ENCODE data around the gene PCID2.
"Not testable (repeated sequence)": the region's sequence is repeated elsewhere in the genome, so short reads cannot be mapped to it uniquely, and the experiment has no call there.

The PCID2 gene

DNA sequence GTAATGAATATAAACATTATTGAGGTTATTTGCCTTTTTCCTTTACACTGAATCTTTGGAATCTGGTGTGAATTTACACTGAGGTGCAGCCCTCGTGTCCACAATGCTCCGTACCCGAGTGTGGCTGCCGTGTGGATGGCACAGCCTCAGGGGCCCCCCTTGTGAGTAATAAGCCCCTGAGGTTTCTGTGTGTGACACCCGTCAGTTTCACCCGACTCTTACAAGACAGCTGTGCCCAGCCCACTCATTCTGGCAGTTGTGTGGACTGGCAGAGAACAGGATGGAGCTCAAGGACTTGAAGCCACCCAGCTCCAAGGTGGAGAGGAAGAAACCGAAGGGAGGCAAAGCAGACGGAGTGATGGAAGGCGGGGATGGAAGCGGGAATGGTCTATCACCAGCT is 42.2 kb downstream of the PCID2 start:
- Histone ChIP-seq H2BK120ac (ENCODE audit: low read depth, low read length) (no peak overlapping the region), H4K8ac (ENCODE audit: low read depth, low read length) (no peak overlapping the region), H3K79me1 (ENCODE audit: low read length) (no peaks in the 10 kb centered on the region), H3K36me3 (ENCODE audit: control insufficient read depth, insufficient read depth, low read length) (peaks cover 2% of the 10 kb centered on the region), H2AK5ac (ENCODE audit: low read length) (no peak overlapping the region), H3K4me1 (ENCODE audit: control insufficient read depth, low read depth, low read length) (peaks cover 4% of the 10 kb centered on the region), H2BK15ac (replicated peaks; ENCODE audit: low read depth) (no peak overlapping the region), H3K23ac (ENCODE audit: low read length) (no peak overlapping the region), H3K18ac (ENCODE audit: low read length) (no peak overlapping the region), H3K4me3 (ENCODE audit: low read length) (no peak overlapping the region), H3K27ac (ENCODE audit: low read depth, low read length) (no peak overlapping the region), H3K27me3 (ENCODE audit: insufficient read depth, low read length, poor library complexity) (no peaks in the 10 kb centered on the region), H3K56ac (ENCODE audit: low read length) (no peak overlapping the region), H3K4ac (ENCODE audit: low read depth, low read length) (no peak overlapping the region), H3K4me2 (ENCODE audit: low read length) (no peak overlapping the region), H3K9ac (ENCODE audit: low read length) (no peak overlapping the region), H4K5ac (ENCODE audit: low read length) (no peak overlapping the region), H2BK5ac (ENCODE audit: low read length) (no peak overlapping the region), H3K79me2 (ENCODE audit: control insufficient read depth, insufficient read depth, low read length) (no peaks in the 10 kb centered on the region)
- DNase-seq = no peak
- WGBS (ENCODE audit: extremely low coverage, insufficient coverage, low lambda C conversion rate) = no CpG with 5 or more reads among the region's 10 CpGs

DNA sequence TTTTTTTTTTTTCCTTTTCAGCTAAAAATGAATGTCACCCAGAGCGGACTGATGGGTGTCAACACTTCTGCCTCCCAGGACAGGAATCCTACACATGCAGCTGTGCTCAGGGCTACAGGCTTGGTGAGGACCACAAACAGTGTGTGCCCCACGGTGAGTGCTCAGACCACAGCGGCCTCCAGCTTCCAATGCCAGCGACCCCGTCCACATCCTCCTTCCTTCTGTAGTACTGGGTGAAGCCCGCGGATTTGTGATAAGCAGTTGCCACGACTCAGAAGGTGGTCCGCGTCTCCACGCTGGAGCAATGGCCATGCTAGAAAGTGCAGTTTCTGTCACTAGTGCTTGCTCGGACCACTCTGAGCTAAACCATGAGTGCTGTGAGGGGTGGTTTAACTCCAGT is 44.0 kb downstream of the PCID2 start:
- Histone ChIP-seq H3K4ac (ENCODE audit: low read depth, low read length) (no peak overlapping the region), H3K4me1 (ENCODE audit: control insufficient read depth, low read depth, low read length) (peaks cover 2% of the 10 kb centered on the region), H3K4me2 (ENCODE audit: low read length) (no peak overlapping the region), H3K79me2 (ENCODE audit: control insufficient read depth, insufficient read depth, low read length) (no peaks in the 10 kb centered on the region), H4K8ac (ENCODE audit: low read depth, low read length) (no peak overlapping the region), H3K18ac (ENCODE audit: low read length) (no peak overlapping the region), H3K23ac (ENCODE audit: low read length) (no peak overlapping the region), H4K5ac (ENCODE audit: low read length) (no peak overlapping the region), H2BK5ac (ENCODE audit: low read length) (no peak overlapping the region), H3K4me3 (ENCODE audit: low read length) (no peak overlapping the region), H3K9ac (ENCODE audit: low read length) (no peak overlapping the region), H3K79me1 (ENCODE audit: low read length) (no peaks in the 10 kb centered on the region), H2AK5ac (ENCODE audit: low read length) (no peak overlapping the region), H3K27me3 (ENCODE audit: insufficient read depth, low read length, poor library complexity) (no peaks in the 10 kb centered on the region), H3K56ac (ENCODE audit: low read length) (no peak overlapping the region), H2BK15ac (replicated peaks; ENCODE audit: low read depth) (no peak overlapping the region), H3K27ac (ENCODE audit: low read depth, low read length) (no peak overlapping the region), H3K36me3 (ENCODE audit: control insufficient read depth, insufficient read depth, low read length) (peaks cover 2% of the 10 kb centered on the region), H2BK120ac (ENCODE audit: low read depth, low read length) (no peak overlapping the region)
- DNase-seq = no peak
- no CpG with 5 or more reads among the region's 12 CpGs for WGBS (ENCODE audit: extremely low coverage, insufficient coverage, low lambda C conversion rate)

DNA sequence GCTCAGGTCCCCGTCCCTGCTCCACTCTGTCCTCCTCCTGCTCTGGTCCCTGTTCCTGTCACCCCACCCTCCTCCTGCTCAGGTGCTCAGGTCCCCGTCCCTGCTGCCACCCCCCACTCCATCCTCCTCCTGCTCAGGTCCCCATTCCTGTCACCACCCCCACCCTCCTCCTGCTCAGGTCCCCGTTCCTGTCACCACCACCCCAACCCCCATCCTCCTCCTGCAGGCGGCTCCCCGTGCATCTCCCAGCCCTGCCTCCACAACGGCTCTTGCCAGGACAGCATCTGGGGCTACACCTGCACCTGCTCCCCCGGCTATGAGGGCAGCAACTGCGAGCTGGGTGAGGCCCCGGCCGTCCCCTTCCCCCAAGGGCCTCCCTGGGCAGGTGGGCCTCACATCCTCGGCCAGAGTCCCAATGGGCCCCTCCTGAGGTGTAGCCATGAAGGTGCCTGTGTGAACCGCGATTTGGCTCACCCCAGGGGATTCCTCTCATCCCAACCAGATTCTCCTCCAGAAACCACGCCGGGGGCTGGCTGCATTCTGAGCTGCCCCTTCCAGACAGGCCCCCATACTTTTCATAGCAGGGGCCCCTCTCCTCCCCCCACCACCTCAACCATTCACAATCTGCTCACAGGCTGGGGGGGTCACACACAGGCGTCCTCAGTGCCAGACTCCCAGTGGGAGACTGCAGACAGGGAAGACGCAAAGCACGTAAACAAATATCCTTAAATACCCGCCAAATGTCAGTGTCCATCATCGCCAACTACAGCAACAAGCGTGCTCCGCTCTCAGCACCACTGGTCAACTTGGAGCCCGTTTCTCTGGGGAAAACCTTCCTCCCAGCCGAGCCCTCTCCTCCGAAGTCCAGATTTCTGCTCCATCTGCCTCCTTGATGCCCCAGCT is 45.4 kb downstream of the PCID2 start:
- Histone ChIP-seq H3K79me1 (ENCODE audit: low read length) (no peaks in the 10 kb centered on the region), H2BK15ac (replicated peaks; ENCODE audit: low read depth) (no peak overlapping the region), H3K4me2 (ENCODE audit: low read length) (no peak overlapping the region), H3K23ac (ENCODE audit: low read length) (no peak overlapping the region), H2AK5ac (ENCODE audit: low read length) (no peak overlapping the region), H3K36me3 (ENCODE audit: control insufficient read depth, insufficient read depth, low read length) (no peaks in the 10 kb centered on the region), H3K9ac (ENCODE audit: low read length) (no peak overlapping the region), H3K4me3 (ENCODE audit: low read length) (no peak overlapping the region), H3K18ac (ENCODE audit: low read length) (no peak overlapping the region), H4K8ac (ENCODE audit: low read depth, low read length) (no peak overlapping the region), H4K5ac (ENCODE audit: low read length) (no peak overlapping the region), H3K27me3 (ENCODE audit: insufficient read depth, low read length, poor library complexity) (no peaks in the 10 kb centered on the region), H3K79me2 (ENCODE audit: control insufficient read depth, insufficient read depth, low read length) (no peaks in the 10 kb centered on the region), H2BK120ac (ENCODE audit: low read depth, low read length) (no peak overlapping the region), H3K56ac (ENCODE audit: low read length) (no peak overlapping the region), H3K4me1 (ENCODE audit: control insufficient read depth, low read depth, low read length) (peaks cover 2% of the 10 kb centered on the region), H2BK5ac (ENCODE audit: low read length) (no peak overlapping the region), H3K4ac (ENCODE audit: low read depth, low read length) (no peak overlapping the region), H3K27ac (ENCODE audit: low read depth, low read length) (no peak overlapping the region)
- no peak for DNase-seq
- no CpG with 5 or more reads among the region's 25 CpGs for WGBS (ENCODE audit: extremely low coverage, insufficient coverage, low lambda C conversion rate)

DNA sequence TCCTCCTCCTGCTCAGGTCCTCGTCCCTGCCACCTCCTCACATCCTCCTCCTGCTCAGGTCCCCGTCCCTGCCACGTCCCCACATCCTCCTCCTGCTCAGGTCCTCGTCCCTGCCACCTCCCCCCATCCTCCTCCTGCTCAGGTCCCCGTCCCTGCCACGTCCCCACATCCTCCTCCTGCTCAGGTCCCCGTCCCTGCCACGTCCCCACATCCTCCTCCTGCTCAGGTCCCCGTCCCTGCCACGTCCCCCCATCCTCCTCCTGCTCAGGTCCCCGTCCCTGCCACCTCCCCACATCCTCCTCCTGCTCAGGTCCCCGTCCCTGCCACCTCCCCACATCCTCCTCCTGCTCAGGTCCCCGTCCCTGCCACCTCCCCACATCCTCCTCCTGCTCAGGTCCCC is 46.5 kb downstream of the PCID2 start:
- not testable (repeated sequence) for H2BK120ac ChIP-seq (ENCODE audit: low read depth, low read length); DNase-seq; H3K4me1 ChIP-seq (ENCODE audit: control insufficient read depth, low read depth, low read length); H3K27me3 ChIP-seq (ENCODE audit: insufficient read depth, low read length, poor library complexity); H3K36me3 ChIP-seq (ENCODE audit: control insufficient read depth, insufficient read depth, low read length); H3K4me3 ChIP-seq (ENCODE audit: low read length); H3K18ac ChIP-seq (ENCODE audit: low read length); H2BK5ac ChIP-seq (ENCODE audit: low read length); H3K4me2 ChIP-seq (ENCODE audit: low read length); H4K8ac ChIP-seq (ENCODE audit: low read depth, low read length); H3K23ac ChIP-seq (ENCODE audit: low read length); H3K9ac ChIP-seq (ENCODE audit: low read length); H3K4ac ChIP-seq (ENCODE audit: low read depth, low read length); H3K56ac ChIP-seq (ENCODE audit: low read length); H2BK15ac ChIP-seq (replicated peaks; ENCODE audit: low read depth); H3K79me1 ChIP-seq (ENCODE audit: low read length); H3K79me2 ChIP-seq (ENCODE audit: control insufficient read depth, insufficient read depth, low read length); H2AK5ac ChIP-seq (ENCODE audit: low read length); H4K5ac ChIP-seq (ENCODE audit: low read length); H3K27ac ChIP-seq (ENCODE audit: low read depth, low read length)
- no CpG with 5 or more reads among the region's 13 CpGs for WGBS (ENCODE audit: extremely low coverage, insufficient coverage, low lambda C conversion rate)

DNA sequence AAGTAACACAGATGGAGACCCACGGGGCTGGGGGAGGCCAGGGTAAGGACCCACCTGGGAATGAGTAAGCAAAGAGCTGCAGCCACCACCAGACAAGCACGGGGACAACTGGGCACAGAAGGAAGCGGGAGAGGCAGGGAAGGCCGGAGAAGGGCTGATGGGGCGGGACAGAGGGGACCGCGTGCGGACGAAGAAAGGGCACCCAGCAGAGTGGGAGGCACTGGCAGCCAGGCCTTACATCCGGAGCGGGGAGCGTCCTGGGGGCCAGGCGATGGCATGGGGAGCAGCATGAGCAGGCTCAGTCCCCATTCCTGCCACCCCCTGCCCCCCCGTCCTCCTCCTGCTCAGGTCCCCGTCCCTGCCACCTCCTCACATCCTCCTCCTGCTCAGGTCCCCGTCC is 47.0 kb downstream of the PCID2 start:
- WGBS (ENCODE audit: extremely low coverage, insufficient coverage, low lambda C conversion rate) = no CpG with 5 or more reads among the region's 16 CpGs
- no peak overlapping the region for H3K4me3 ChIP-seq (ENCODE audit: low read length)
- no peaks in the 10 kb centered on the region for H3K79me1 ChIP-seq (ENCODE audit: low read length)
- H3K27me3 ChIP-seq (ENCODE audit: insufficient read depth, low read length, poor library complexity) = no peaks in the 10 kb centered on the region
- peaks cover 4% of the 10 kb centered on the region for H3K4me1 ChIP-seq (ENCODE audit: control insufficient read depth, low read depth, low read length)
- no peak overlapping the region for H2BK5ac ChIP-seq (ENCODE audit: low read length)
- no peak overlapping the region for H2BK15ac ChIP-seq (replicated peaks; ENCODE audit: low read depth)
- no peak overlapping the region for H2AK5ac ChIP-seq (ENCODE audit: low read length)
- no peak overlapping the region for H3K23ac ChIP-seq (ENCODE audit: low read length)
- no peak overlapping the region for H2BK120ac ChIP-seq (ENCODE audit: low read depth, low read length)
- no peak overlapping the region for H3K4ac ChIP-seq (ENCODE audit: low read depth, low read length)
- H3K4me2 ChIP-seq (ENCODE audit: low read length) = no peak overlapping the region
- H3K9ac ChIP-seq (ENCODE audit: low read length) = no peak overlapping the region
- no peak overlapping the region for H3K27ac ChIP-seq (ENCODE audit: low read depth, low read length)
- H3K56ac ChIP-seq (ENCODE audit: low read length) = peak overlapping the region; percentile 56
- peak overlapping the region; percentile 28 for H3K18ac ChIP-seq (ENCODE audit: low read length)
- DNase-seq = no peak
- H3K79me2 ChIP-seq (ENCODE audit: control insufficient read depth, insufficient read depth, low read length) = no peaks in the 10 kb centered on the region
- H4K8ac ChIP-seq (ENCODE audit: low read depth, low read length) = no peak overlapping the region
- no peak overlapping the region for H4K5ac ChIP-seq (ENCODE audit: low read length)
- no peaks in the 10 kb centered on the region for H3K36me3 ChIP-seq (ENCODE audit: control insufficient read depth, insufficient read depth, low read length)

DNA sequence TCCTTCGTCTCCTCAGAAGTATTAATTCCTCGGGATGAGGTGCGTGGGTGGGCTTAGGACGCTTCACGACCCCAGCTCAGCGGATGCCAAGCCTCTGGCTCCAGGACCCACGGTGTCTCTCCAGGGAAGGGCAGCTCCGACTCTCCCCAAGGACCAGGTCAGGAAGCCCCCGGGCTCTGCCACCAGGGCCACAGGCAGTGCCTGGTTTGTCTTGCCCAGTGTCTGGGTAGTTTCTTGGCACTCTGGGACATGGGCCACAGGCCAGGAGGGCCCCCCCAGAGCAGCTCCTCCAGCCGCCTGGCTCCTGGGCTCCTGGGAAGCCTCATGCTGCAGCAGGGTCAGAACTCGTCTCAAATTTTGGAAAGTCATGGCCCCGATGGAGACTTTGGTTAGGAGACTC is 47.5 kb downstream of the PCID2 start:
- no CpG with 5 or more reads among the region's 12 CpGs for WGBS (ENCODE audit: extremely low coverage, insufficient coverage, low lambda C conversion rate)
- H3K4ac ChIP-seq (ENCODE audit: low read depth, low read length) = no peak overlapping the region
- DNase-seq = no peak
- no peaks in the 10 kb centered on the region for H3K79me2 ChIP-seq (ENCODE audit: control insufficient read depth, insufficient read depth, low read length)
- no peak overlapping the region for H3K56ac ChIP-seq (ENCODE audit: low read length)
- no peak overlapping the region for H3K9ac ChIP-seq (ENCODE audit: low read length)
- peaks cover 4% of the 10 kb centered on the region for H3K4me1 ChIP-seq (ENCODE audit: control insufficient read depth, low read depth, low read length)
- H3K27ac ChIP-seq (ENCODE audit: low read depth, low read length) = no peak overlapping the region
- H4K8ac ChIP-seq (ENCODE audit: low read depth, low read length) = no peak overlapping the region
- no peak overlapping the region for H3K4me2 ChIP-seq (ENCODE audit: low read length)
- H3K23ac ChIP-seq (ENCODE audit: low read length) = no peak overlapping the region
- H2AK5ac ChIP-seq (ENCODE audit: low read length) = no peak overlapping the region
- no peaks in the 10 kb centered on the region for H3K79me1 ChIP-seq (ENCODE audit: low read length)
- H3K18ac ChIP-seq (ENCODE audit: low read length) = peak overlapping the region; percentile 28
- H3K36me3 ChIP-seq (ENCODE audit: control insufficient read depth, insufficient read depth, low read length) = no peaks in the 10 kb centered on the region
- no peak overlapping the region for H2BK5ac ChIP-seq (ENCODE audit: low read length)
- H3K4me3 ChIP-seq (ENCODE audit: low read length) = no peak overlapping the region
- no peak overlapping the region for H2BK120ac ChIP-seq (ENCODE audit: low read depth, low read length)
- no peak overlapping the region for H4K5ac ChIP-seq (ENCODE audit: low read length)
- no peaks in the 10 kb centered on the region for H3K27me3 ChIP-seq (ENCODE audit: insufficient read depth, low read length, poor library complexity)
- H2BK15ac ChIP-seq (replicated peaks; ENCODE audit: low read depth) = no peak overlapping the region
